DMS153 treated with DMSO at 0.1 percent for 48 hours (cell line): ENCODE data around the gene ZNF771.

Experiments used
- DNase-seq: peaks from one replicate; lab custom pipeline; 2025; ENCODE audit not compliant: unreplicated experiment; lab: John Stamatoyannopoulos, UW

ZNF771 gene

GRCh38 chr16:30407102-30407803, at the start of gene ZNF771:
TSS of gene ZNF771 (plus strand) at chr16:30407606. CDS start at chr16:30408054, 448 bp downstream.
- DNase-seq = peak; percentile 86

GRCh38 chr16:30357715-30358576, 49.5 kb upstream of the ZNF771 start:
- no peak for DNase-seq

- no peak for DNase-seq
These were observed 48.8 kb upstream of the ZNF771 start for GRCh38 chr16:30358577-30358936.

- DNase-seq = no peak
These were observed 48.2 kb upstream of the ZNF771 start for GRCh38 chr16:30358990-30359870.

- DNase-seq = no peak
These were observed 47.6 kb upstream of the ZNF771 start for GRCh38 chr16:30359871-30360170.

GRCh38 chr16:30361180-30361579, 46.2 kb upstream of the ZNF771 start:
- DNase-seq = no peak

GRCh38 chr16:30365200-30365599, 42.2 kb upstream of the ZNF771 start:
- DNase-seq = no peak

- no peak for DNase-seq
These were observed 40.9 kb upstream of the ZNF771 start for GRCh38 chr16:30366511-30366910.

GRCh38 chr16:30367349-30368009, 39.9 kb upstream of the ZNF771 start:
- DNase-seq = no peak

- no peak for DNase-seq
These were observed 39.1 kb upstream of the ZNF771 start for GRCh38 chr16:30368122-30368791.

- DNase-seq = no peak
These were observed 38.7 kb upstream of the ZNF771 start for GRCh38 chr16:30368792-30369090.

- DNase-seq = no peak
These were observed 38.1 kb upstream of the ZNF771 start for GRCh38 chr16:30369091-30369937.

- no peak for DNase-seq
These were observed 37.4 kb upstream of the ZNF771 start for GRCh38 chr16:30369938-30370455.

GRCh38 chr16:30370456-30371247, 36.8 kb upstream of the ZNF771 start, which contains the start of gene TBC1D10B:
TSS of gene TBC1D10B (minus strand) at chr16:30370494. CDS start at chr16:30370183, 311 bp downstream.
- DNase-seq = peak; percentile 100

- no peak for DNase-seq
These were observed 36.1 kb upstream of the ZNF771 start for GRCh38 chr16:30371248-30371816.

GRCh38 chr16:30372038-30372712, 35.2 kb upstream of the ZNF771 start:
- DNase-seq = no peak

GRCh38 chr16:30372725-30373124, 34.7 kb upstream of the ZNF771 start:
- DNase-seq = no peak

GRCh38 chr16:30374538-30374937, 32.9 kb upstream of the ZNF771 start, which contains the start of gene MYL11:
TSS of gene MYL11 (plus strand) at chr16:30374802. CDS start at chr16:30374858, 56 bp downstream.
- no peak for DNase-seq
